CD14-positive monocyte (primary cell): Measurements from ENCODE around the gene C1orf216. TPM values are rescaled to one million over a fixed set of nuclear protein-coding genes. Genes with fewer than 3 reads are reported as not detected.

Source experiments
- DNase-seq, 3 donors: peaks; one replicate each; pipeline ENCODE4 v3.0.0-alpha.2; 2011 to 2022
- H2AFZ ChIP-seq: 2 replicates; pipeline ENCODE4 v1.6.0; 2012; ENCODE audit warnings: mild to moderate bottlenecking, low read depth, low read length, inconsistent platforms; ENCODE audit not compliant: insufficient read depth, poor library complexity, severe bottlenecking
- H3K27ac ChIP-seq, 2 donors: 1 replicate in 1 of 2; 2 replicates in 1 of 2; pipeline ENCODE4 v1.5.1; 2012 to 2013; ENCODE audit warnings: low read length in 2 of 2, control low read depth in 1 of 2, inconsistent platforms in 1 of 2, low read depth in 1 of 2, mild to moderate bottlenecking in 1 of 2
- H3K27me3 ChIP-seq, 2 donors: one replicate each; pipeline versions ENCODE4 v1.6.0 to v1.6.1; 2011 to 2013; ENCODE audit warnings: low read length in 2 of 2; ENCODE audit not compliant: control insufficient read depth in 2 of 2, insufficient read depth in 2 of 2
- H3K36me3 ChIP-seq, 2 donors: replicated peaks in 1 of 2; 1 replicate in 1 of 2; 2 replicates in 1 of 2; pipeline versions ENCODE4 v1.5.1 to v1.6.1; 2012 to 2013; ENCODE audit warnings: low read length in 2 of 2, control low read depth in 1 of 2, inconsistent platforms in 1 of 2, mild to moderate bottlenecking in 1 of 2; ENCODE audit not compliant: insufficient read depth in 2 of 2, control insufficient read depth in 1 of 2
- H3K4me1 ChIP-seq, 2 donors: 1 replicate in 1 of 2; 2 replicates in 1 of 2; pipeline versions ENCODE4 v1.5.1 to v1.6.1; 2012 to 2013; ENCODE audit warnings: low read length in 2 of 2, control low read depth in 1 of 2, inconsistent platforms in 1 of 2, mild to moderate bottlenecking in 1 of 2, moderate library complexity in 1 of 2; ENCODE audit not compliant: insufficient read depth in 2 of 2, control insufficient read depth in 1 of 2
- H3K4me2 ChIP-seq: replicated peaks from 2 replicates; pipeline ENCODE3; 2012; ENCODE audit warnings: low read length, moderate library complexity, mild to moderate bottlenecking; ENCODE audit not compliant: poor library complexity, severe bottlenecking; ENCODE audit errors: extremely low read depth
- H3K4me3 ChIP-seq, 3 experiments: fragments of 200-600 bp in 1 of 3; sonication (generic) in 1 of 3; replicated peaks in 1 of 3; 1 replicate in 2 of 3; 2 replicates in 1 of 3; pipeline ENCODE4 v1.5.1; 2011 to 2013; ENCODE audit warnings: low read length in 3 of 3, mild to moderate bottlenecking in 3 of 3, control low read depth in 2 of 3, low read depth in 2 of 3, inconsistent platforms in 1 of 3, moderate library complexity in 1 of 3
- H3K79me2 ChIP-seq: 2 replicates; pipeline ENCODE4 v1.6.0; 2012; ENCODE audit warnings: mild to moderate bottlenecking, control low read depth, inconsistent platforms, low read length, moderate library complexity; ENCODE audit not compliant: insufficient read depth
- H3K9ac ChIP-seq: 2 replicates; pipeline ENCODE4 v1.6.0; 2017; ENCODE audit warnings: low read length, mild to moderate bottlenecking; ENCODE audit not compliant: insufficient read depth, poor library complexity, severe bottlenecking
- H3K9me3 ChIP-seq, 2 donors: replicated peaks in 1 of 2; 1 replicate in 1 of 2; 2 replicates in 1 of 2; pipeline versions ENCODE4 v1.5.1 to v1.6.1; 2012 to 2013; ENCODE audit warnings: low read length in 2 of 2, control low read depth in 1 of 2; ENCODE audit not compliant: control insufficient read depth in 1 of 2, insufficient read depth in 1 of 2
- H4K20me1 ChIP-seq: 2 replicates; pipeline ENCODE4 v1.6.0; 2012; ENCODE audit warnings: mild to moderate bottlenecking, low read length, control low read depth, moderate library complexity; ENCODE audit not compliant: insufficient read depth
- H3K27ac Mint-ChIP-seq, 7 donors: one replicate each; pipeline ENCODE4 v1.8.0; 2020; ENCODE audit warnings: mild to moderate bottlenecking in 7 of 7, mixed read lengths in 7 of 7, moderate library complexity in 6 of 7, inconsistent platforms in 2 of 7
- H3K27me3 Mint-ChIP-seq, 3 donors: one replicate each; pipeline ENCODE4 v1.8.0; 2021 to 2022; ENCODE audit warnings: low read depth in 3 of 3, mild to moderate bottlenecking in 3 of 3, mixed read lengths in 3 of 3, moderate library complexity in 3 of 3, inconsistent platforms in 1 of 3
- H3K36me3 Mint-ChIP-seq, 2 donors: one replicate each; pipeline ENCODE4 v1.8.0; 2020; ENCODE audit warnings: mixed read lengths in 2 of 2, inconsistent platforms in 1 of 2, mild to moderate bottlenecking in 1 of 2
- H3K4me1 Mint-ChIP-seq: one replicate; pipeline ENCODE4 v1.8.0; 2020; ENCODE audit warnings: mild to moderate bottlenecking, mixed read lengths
- H3K4me3 Mint-ChIP-seq, 2 donors: one replicate each; pipeline ENCODE4 v1.8.0; 2020; ENCODE audit warnings: mild to moderate bottlenecking in 2 of 2, mixed read lengths in 2 of 2, moderate library complexity in 1 of 2
- H3K9me3 Mint-ChIP-seq, 7 donors: one replicate each; pipeline ENCODE4 v1.8.0; 2020 to 2022; ENCODE audit warnings: mixed read lengths in 7 of 7, mild to moderate bottlenecking in 6 of 7, moderate library complexity in 6 of 7, inconsistent platforms in 2 of 7
- CTCF ChIP-seq: fragments of 200-600 bp; IDR thresholded peaks from one replicate; pipeline ENCODE4 v1.8.0; 2022; ENCODE audit warnings: antibody characterized with exemption, mild to moderate bottlenecking
- whole genome bisulfite sequencing: methylation state at CpG from one replicate; pipeline ENCODE4 v1.1.5; 2013; ENCODE audit warnings: missing lambda C conversion rate; ENCODE audit not compliant: insufficient coverage; 5-methylcytosine and 5-hydroxymethylcytosine counted together
- intact Hi-C, 2 donors: fragments of 100-400 bp; cut with micrococcal nuclease; formaldehyde crosslinking; loops; one replicate each; pipeline versions ENCODE4 v1.15.0 to v1.15.1; 2023
- polyA plus RNA-seq, 3 donors: library from polyadenylated mRNA; depleted of rRNA in 1 of 3; unstranded in 2 of 3; stranded (reverse) in 1 of 3; fragments of 300-500 nt in 2 of 3; fragments of >200 nt in 1 of 3; fragmentation: Illumina TruSeq in 2 of 3; gene quantifications; 1 replicate in 2 of 3; 2 replicates in 1 of 3; pipeline ENCODE4 v1.2.3, GENCODE V29; 2012 to 2021

C1orf216 gene
- polyA plus RNA-seq, 3 donors, result 7.7 to 12.3 (median 8.9) TPM

- H3K36me3 Mint-ChIP-seq, result peaks cover 30 to 66% of the 10 kb centered on the region in 2 donors
- Histone ChIP-seq H3K79me2 (no peaks in the 10 kb centered on the region), H3K4me3 (no peak overlapping the region), H3K27ac (no peak overlapping the region), H3K36me3 (peaks cover 22 to 77% of the 10 kb centered on the region in 2 donors), H3K4me1 (no peaks in the 10 kb centered on the region), H2AFZ (no peak overlapping the region), H4K20me1 (no peaks in the 10 kb centered on the region), H3K4me2 (no peak overlapping the region), H3K27me3 (no peaks in the 10 kb centered on the region), H3K9me3 (no peaks in the 10 kb centered on the region), H3K9ac (no peak overlapping the region)
- no peaks in the 10 kb centered on the region for H3K27me3 Mint-ChIP-seq
- TF ChIP-seq CTCF, result no peak
- peaks cover 7% of the 10 kb centered on the region for H3K4me1 Mint-ChIP-seq
- peak overlapping the region in 2 of 7 donors; percentile 19 to 63 for H3K27ac Mint-ChIP-seq
- H3K9me3 Mint-ChIP-seq, result no peaks in the 10 kb centered on the region
- no peak for DNase-seq
- intact Hi-C loops, result no loop called here
- WGBS, result no CpG with 5 or more reads among the region's 1 CpG
- H3K4me3 Mint-ChIP-seq, result no peak overlapping the region
Measured at GRCh38 chr1:35737120-35737519, 18.4 kb upstream of the C1orf216 start.

DNA sequence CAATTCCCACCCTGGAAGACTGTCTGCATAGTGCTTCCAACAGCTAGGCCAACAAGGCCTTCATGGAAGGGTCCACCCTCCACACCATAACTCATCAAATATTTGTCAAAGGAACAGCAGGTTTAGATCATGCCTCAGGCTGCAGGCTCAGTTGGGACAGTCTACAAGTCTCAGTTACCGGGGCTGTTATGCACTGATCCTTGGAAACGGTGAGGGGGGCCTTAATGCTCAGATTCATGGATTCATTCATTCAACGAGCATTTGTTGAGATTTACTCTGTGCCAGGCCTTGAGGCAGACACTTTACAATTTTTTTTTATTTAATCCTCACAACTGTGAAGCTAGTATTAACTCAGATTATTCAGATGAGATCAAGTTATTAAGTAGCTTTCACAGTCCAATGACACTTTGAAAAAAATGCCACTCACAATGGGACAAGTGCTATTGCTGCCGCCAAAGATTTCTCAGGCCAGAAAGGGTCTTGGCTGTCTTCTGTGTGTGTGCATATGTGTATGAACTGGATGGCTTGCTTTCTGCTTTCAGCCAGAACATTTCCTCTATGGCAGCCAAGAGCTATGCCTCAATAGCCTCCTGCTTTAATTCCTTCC lies 8.9 kb upstream of the C1orf216 start:
- Histone ChIP-seq H3K4me1 (no peaks in the 10 kb centered on the region), H3K27me3 (no peaks in the 10 kb centered on the region), H3K79me2 (no peaks in the 10 kb centered on the region), H3K4me3 (no peak overlapping the region), H3K9me3 (no peaks in the 10 kb centered on the region), H3K36me3 (peaks cover 0 to 3% of the 10 kb centered on the region in 2 donors), H3K9ac (no peak overlapping the region), H3K4me2 (no peak overlapping the region), H4K20me1 (no peaks in the 10 kb centered on the region), H2AFZ (no peak overlapping the region), H3K27ac (no peak overlapping the region)
- TF ChIP-seq CTCF, result no peak
- intact Hi-C loops, result loop anchor here in 1 of 2 donors (2.0 kb wide), 1 partner anchor 159 kb away; no protein-coding TSS in a partner anchor
- Mint-ChIP-seq H3K27me3 (peaks cover 0 to 3% (median 2%) of the 10 kb centered on the region in 3 donors), H3K4me3 (no peak overlapping the region), H3K27ac (peak overlapping the region in 2 of 7 donors; percentile 32 to 64), H3K4me1 (peaks cover 6% of the 10 kb centered on the region), H3K9me3 (no peaks in the 10 kb centered on the region), H3K36me3 (peaks cover 16 to 30% of the 10 kb centered on the region in 2 donors)
- WGBS, result 85% methylated on average over 2 of the region's 4 CpGs
- no peak for DNase-seq
